Measurements from ENCODE around the gene RIN3. TPM values are rescaled to one million over a fixed set of nuclear protein-coding genes. Genes with fewer than 3 reads are reported as not detected.

RIN3 gene
- total RNA-seq, 1 experiment from 2014 or later: 1.5 TPM

- no peak for TF ChIP-seq CTCF (conservative IDR thresholded peaks at IDR 0.05)
- Mint-ChIP-seq H3K27me3 (ENCODE audit: low read depth) (no peaks in the 10 kb centered on the region), H3K9me3 (no peaks in the 10 kb centered on the region)
Observed at GRCh38 chr14:92539419-92539818, 25.8 kb downstream of the RIN3 start.

More at GRCh38 chr14:92539419-92539818, 25.8 kb downstream of the RIN3 start:
- H3T11ph ChIP-seq (ENCODE audit: low read length): no peak overlapping the region
- no peak overlapping the region for H3K23ac ChIP-seq (ENCODE audit: insufficient read length, low read depth, low read length)
- Mint-ChIP-seq H3K36me3 (ENCODE audit: insufficient read depth in 1 of 3, low read depth in 3 of 3) (no peaks in the 10 kb centered on the region), H3K4me3 (no peak overlapping the region), H3K4me1 (peaks cover 16 to 19% of the 10 kb centered on the region in 2 experiments), H3K27ac (peak overlapping the region in 1 of 3 experiments; percentile 18; a peak in 1 of 7 replicates)
- no peak overlapping the region for H4K8ac ChIP-seq (replicated peaks; ENCODE audit: insufficient read length, low read depth, low read length)
- no peak overlapping the region for H2BK12ac ChIP-seq (ENCODE audit: insufficient read length, low read depth, low read length)
- no peak overlapping the region for H2BK20ac ChIP-seq (ENCODE audit: low read depth, low read length, poor library complexity, severe bottlenecking)
- H3K9me3 ChIP-seq (ENCODE audit: control insufficient read depth, low read depth, low read length): no peaks in the 10 kb centered on the region
- no peaks in the 10 kb centered on the region; the same call in 1 of the 2 replicates for H3K4me1 ChIP-seq (ENCODE audit: insufficient read depth, low read length)
- no peak overlapping the region for H4K5ac ChIP-seq (ENCODE audit: insufficient read length, low read depth, low read length)
- H3K27ac ChIP-seq (ENCODE audit: insufficient read length, low read depth, low read length): no peak overlapping the region
- H2AK5ac ChIP-seq (ENCODE audit: insufficient read length, low read length): no peak overlapping the region
- H3K14ac ChIP-seq (ENCODE audit: insufficient read depth, low read length): no peak overlapping the region
- no peaks in the 10 kb centered on the region for H3K79me1 ChIP-seq (ENCODE audit: insufficient read depth, low read depth, low read length, poor library complexity, severe bottlenecking)
- H3K79me2 ChIP-seq (ENCODE audit: insufficient read depth, low read length): no peaks in the 10 kb centered on the region
- H2BK5ac ChIP-seq (ENCODE audit: insufficient read length, low read length): no peak overlapping the region
- no peak overlapping the region for H3K56ac ChIP-seq (ENCODE audit: insufficient read length, low read depth, low read length)
- no CpG with 5 or more reads among the region's 3 CpGs for WGBS (ENCODE audit: extremely low coverage, insufficient read length, low lambda C conversion rate)
- H3K4me2 ChIP-seq (ENCODE audit: insufficient read depth, insufficient read length, low read length): no peak overlapping the region
- H3K23me2 ChIP-seq (ENCODE audit: insufficient read length, low read depth, low read length, poor library complexity, severe bottlenecking): no peaks in the 10 kb centered on the region
- no peak overlapping the region for H3K4ac ChIP-seq (ENCODE audit: low read depth, low read length)
- no peaks in the 10 kb centered on the region for H4K20me1 ChIP-seq (ENCODE audit: control insufficient read depth, insufficient read depth, insufficient read length)
- no peaks in the 10 kb centered on the region for H3K27me3 ChIP-seq (ENCODE audit: insufficient read depth, low read length)
- H2AFZ ChIP-seq (ENCODE audit: low read length): no peak overlapping the region
- no peak overlapping the region for H4K91ac ChIP-seq (ENCODE audit: insufficient read length, low read depth, low read length)
- no peak overlapping the region for H2BK120ac ChIP-seq (ENCODE audit: low read depth, low read length, poor library complexity, severe bottlenecking)
- no peak overlapping the region for H2BK15ac ChIP-seq (ENCODE audit: low read depth, low read length)
- no peak overlapping the region for H3K9ac ChIP-seq (ENCODE audit: extremely low read depth, insufficient read length, low read length)
- H3K18ac ChIP-seq (ENCODE audit: insufficient read length, low read depth, low read length): no peak overlapping the region
- no peak for DNase-seq
